Thyroid gland (tissue), 4 donors: ENCODE measurements around the gene LHX8.

Experiments used
- CTCF ChIP-seq, 6 experiments: fragments of 200-600 bp in 3 of 6; fragments of 450-650 bp in 3 of 6; sonication (generic) in 3 of 6; IDR thresholded peaks; one replicate each; pipeline ENCODE4 v1.5.1; 2016 to 2019; ENCODE audit warnings: antibody characterized with exemption in 6 of 6, mild to moderate bottlenecking in 2 of 6, inconsistent platforms in 1 of 6, moderate library complexity in 1 of 6
- POLR2A ChIP-seq, 2 donors: fragments of 450-650 bp; IDR thresholded peaks; one replicate each; pipeline ENCODE4 v1.6.1; 2017; ENCODE audit warnings: antibody characterized with exemption in 2 of 2, mild to moderate bottlenecking in 2 of 2, moderate library complexity in 1 of 2

GRCh38 chr1:75130865-75131564, 3.2 kb upstream of the LHX8 start:
- TF ChIP-seq CTCF (IDR thresholded peaks at IDR 0.05), result no peak
- no peak for TF ChIP-seq POLR2A (IDR thresholded peaks at IDR 0.05)
